Activated CD4-positive, alpha-beta T cell treated with anti-CD3 and anti-CD28 coated beads, Interleukin-2, Interleukin-4, amounts not matched to agents 100 ng/mL and 50 ng/mL, durations not matched to agents 16 hours and 8 hours (primary cell): Measurements from ENCODE around the gene GALNT10.
A peak's percentile ranks its signal among the peaks of the same experiment; 100 is the strongest.
"Not testable (repeated sequence)": the region's sequence is repeated elsewhere in the genome, so short reads cannot be mapped to it uniquely, and the experiment has no call there.

Experiments used
- DNase-seq: peaks from one replicate; pipeline ENCODE4 v3.0.0-alpha.2; 2020; ENCODE audit warnings: low spot score

Gene GALNT10

GRCh38 chr5:154356020-154356655 lies 165.6 kb downstream of the GALNT10 start:
- no peak for DNase-seq

GRCh38 chr5:154356958-154357357 lies 166.4 kb downstream of the GALNT10 start:
- DNase-seq, result no peak

GRCh38 chr5:154358516-154359220 lies 168.1 kb downstream of the GALNT10 start:
- DNase-seq, result no peak

GRCh38 chr5:154359221-154359573 lies 168.7 kb downstream of the GALNT10 start:
- DNase-seq, result no peak

- not testable (repeated sequence) for DNase-seq
These were observed 169.7 kb downstream of the GALNT10 start for GRCh38 chr5:154360241-154360640.

- no peak for DNase-seq
These were observed 172.9 kb downstream of the GALNT10 start for GRCh38 chr5:154363411-154363810.

GRCh38 chr5:154364771-154365170 lies 174.2 kb downstream of the GALNT10 start:
- no peak for DNase-seq

GRCh38 chr5:154365823-154366222 lies 175.3 kb downstream of the GALNT10 start:
- DNase-seq, result no peak

GRCh38 chr5:154366353-154366752 lies 175.8 kb downstream of the GALNT10 start:
- DNase-seq, result no peak

- peak; percentile 8 for DNase-seq
These were observed 176.6 kb downstream of the GALNT10 start for GRCh38 chr5:154367101-154367500.

GRCh38 chr5:154368041-154368800 lies 177.7 kb downstream of the GALNT10 start:
- DNase-seq, result no peak

GRCh38 chr5:154369682-154370081 lies 179.1 kb downstream of the GALNT10 start:
- no peak for DNase-seq

GRCh38 chr5:154370119-154370518 lies 179.6 kb downstream of the GALNT10 start:
- no peak for DNase-seq

GRCh38 chr5:154370813-154371212 lies 180.3 kb downstream of the GALNT10 start:
- no peak for DNase-seq

- no peak for DNase-seq
These were observed 181.2 kb downstream of the GALNT10 start for GRCh38 chr5:154371687-154372086.

- DNase-seq, result no peak
These were observed 182.1 kb downstream of the GALNT10 start for GRCh38 chr5:154372661-154373060.

- no peak for DNase-seq
These were observed 182.8 kb downstream of the GALNT10 start for GRCh38 chr5:154373326-154373725.

GRCh38 chr5:154373729-154374179 lies 183.2 kb downstream of the GALNT10 start:
- no peak for DNase-seq

- no peak for DNase-seq
These were observed 183.7 kb downstream of the GALNT10 start for GRCh38 chr5:154374264-154374663.

GRCh38 chr5:154375329-154376008 lies 184.9 kb downstream of the GALNT10 start:
- DNase-seq, result no peak

GRCh38 chr5:154376481-154376880 lies 185.9 kb downstream of the GALNT10 start:
- no peak for DNase-seq

- DNase-seq, result no peak
These were observed 187.4 kb downstream of the GALNT10 start for GRCh38 chr5:154377754-154378533.
